Urinary bladder (tissue), 4 donors: ENCODE measurements around the gene NAA60. TPM values are rescaled to one million over a fixed set of nuclear protein-coding genes. Genes with fewer than 3 reads are reported as not detected.
A peak's percentile ranks its signal among the peaks of the same experiment; 100 is the strongest.
"Not testable (repeated sequence)": the region's sequence is repeated elsewhere in the genome, so short reads cannot be mapped to it uniquely, and the experiment has no call there.

Experiments used
- DNase-seq: peaks from one replicate; pipeline ENCODE4 v3.0.0-alpha.2; 2015; ENCODE audit errors: extremely low spot score
- H3K27ac ChIP-seq: one replicate; pipeline ENCODE4 v1.5.1; 2013; ENCODE audit warnings: low read depth, mild to moderate bottlenecking, moderate library complexity
- H3K36me3 ChIP-seq: one replicate; pipeline ENCODE4 v1.6.1; 2013; ENCODE audit warnings: mild to moderate bottlenecking, moderate library complexity; ENCODE audit not compliant: insufficient read depth
- H3K4me1 ChIP-seq: one replicate; pipeline ENCODE4 v1.6.1; 2013; ENCODE audit warnings: mild to moderate bottlenecking, moderate library complexity; ENCODE audit not compliant: insufficient read depth
- H3K4me3 ChIP-seq: one replicate; pipeline ENCODE4 v1.5.1; 2013; ENCODE audit warnings: low read depth, low read length
- WGBS: extraction: QIAGEN DNeasy Blood & Tissue Kit; methylation state at CpG from one replicate; pipeline ENCODE4 v1.1.7; 2013; 5-methylcytosine and 5-hydroxymethylcytosine counted together
- polyA plus RNA-seq: library from polyadenylated mRNA; stranded (reverse); fragments of 200-250 nt; gene quantifications from one replicate; pipeline ENCODE4 v1.2.3, GENCODE V29; 2013
- total RNA-seq: library from RNA; depleted of rRNA; stranded (reverse); fragments of >200 nt; gene quantifications from one replicate; pipeline ENCODE4 v1.2.3, GENCODE V29; 2014
- donor health status: healthy with polysubstance abuse.
- donor health status: healthy.

Gene NAA60
- total and polyA plus RNA-seq, 2 donors: 15.8 to 47.1 TPM

GRCh38 chr16:3518986-3519348 lies 75.5 kb downstream of the NAA60 start:
- Histone ChIP-seq H3K4me3 (no peak overlapping the region), H3K36me3 (peaks cover 2% of the 10 kb centered on the region), H3K27ac (no peak overlapping the region), H3K4me1 (no peaks in the 10 kb centered on the region)
- DNase-seq: no peak
- 94% methylated on average over 8 of the region's 8 CpGs for WGBS

- Histone ChIP-seq H3K27ac (no peak overlapping the region), H3K4me1 (no peaks in the 10 kb centered on the region), H3K36me3 (peaks cover 2% of the 10 kb centered on the region), H3K4me3 (no peak overlapping the region)
- 98% methylated on average over 2 of the region's 2 CpGs for WGBS
- no peak for DNase-seq
These were observed 76.1 kb downstream of the NAA60 start for GRCh38 chr16:3519581-3519980.

GRCh38 chr16:3520413-3520812 lies 76.9 kb downstream of the NAA60 start:
- 34% methylated on average over 4 of the region's 4 CpGs for WGBS
- Histone ChIP-seq H3K4me3 (no peak overlapping the region), H3K36me3 (peaks cover 2% of the 10 kb centered on the region), H3K4me1 (no peaks in the 10 kb centered on the region), H3K27ac (no peak overlapping the region)
- peak; percentile 77 for DNase-seq

GRCh38 chr16:3520841-3521240 lies 77.4 kb downstream of the NAA60 start:
- Histone ChIP-seq H3K36me3 (peaks cover 2% of the 10 kb centered on the region), H3K4me1 (no peaks in the 10 kb centered on the region), H3K4me3 (no peak overlapping the region), H3K27ac (no peak overlapping the region)
- no peak for DNase-seq
- 37% methylated on average over 8 of the region's 8 CpGs for WGBS

GRCh38 chr16:3523281-3523680 lies 79.8 kb downstream of the NAA60 start:
- DNase-seq: no peak
- WGBS: 96% methylated on average over 3 of the region's 3 CpGs
- peaks cover 2% of the 10 kb centered on the region for H3K36me3 ChIP-seq

GRCh38 chr16:3525951-3526350 lies 82.5 kb downstream of the NAA60 start:
- no peak overlapping the region for H3K27ac ChIP-seq
- no peaks in the 10 kb centered on the region for H3K4me1 ChIP-seq
- WGBS: 89% methylated on average over 5 of the region's 5 CpGs
- no peak for DNase-seq
- no peaks in the 10 kb centered on the region for H3K36me3 ChIP-seq
- no peak overlapping the region for H3K4me3 ChIP-seq

More at GRCh38 chr16:3523281-3523680, 79.8 kb downstream of the NAA60 start:
- Histone ChIP-seq H3K4me1 (no peaks in the 10 kb centered on the region), H3K4me3 (no peak overlapping the region), H3K27ac (no peak overlapping the region)

GRCh38 chr16:3527216-3527829 lies 83.8 kb downstream of the NAA60 start:
- WGBS: 72% methylated on average over 12 of the region's 12 CpGs
- not testable (repeated sequence) for DNase-seq, H3K27ac ChIP-seq, H3K4me1 ChIP-seq, H3K4me3 ChIP-seq, H3K36me3 ChIP-seq

GRCh38 chr16:3528406-3528805 lies 84.9 kb downstream of the NAA60 start:
- WGBS: 95% methylated on average over 2 of the region's 2 CpGs
- H3K36me3 ChIP-seq: peaks cover 5% of the 10 kb centered on the region

GRCh38 chr16:3529175-3529574 lies 85.7 kb downstream of the NAA60 start:
- H3K4me3 ChIP-seq: no peak overlapping the region
- H3K27ac ChIP-seq: no peak overlapping the region
- DNase-seq: no peak
- H3K4me1 ChIP-seq: no peaks in the 10 kb centered on the region
- peaks cover 5% of the 10 kb centered on the region for H3K36me3 ChIP-seq

More at GRCh38 chr16:3528406-3528805, 84.9 kb downstream of the NAA60 start:
- Histone ChIP-seq H3K4me1 (no peaks in the 10 kb centered on the region), H3K4me3 (no peak overlapping the region), H3K27ac (no peak overlapping the region)
- no peak for DNase-seq

GRCh38 chr16:3530371-3530914 lies 87.0 kb downstream of the NAA60 start:
- Histone ChIP-seq H3K4me1 (no peaks in the 10 kb centered on the region), H3K36me3 (peaks cover 5% of the 10 kb centered on the region), H3K4me3 (no peak overlapping the region), H3K27ac (no peak overlapping the region)
- 97% methylated on average over 12 of the region's 12 CpGs for WGBS
- no peak for DNase-seq

- no peak overlapping the region for H3K27ac ChIP-seq
- no peak overlapping the region for H3K4me3 ChIP-seq
- 91% methylated on average over 12 of the region's 12 CpGs for WGBS
- H3K4me1 ChIP-seq: no peaks in the 10 kb centered on the region
- DNase-seq: no peak
- H3K36me3 ChIP-seq: peaks cover 5% of the 10 kb centered on the region
These were observed 89.3 kb downstream of the NAA60 start for GRCh38 chr16:3532741-3533140.

- no peak overlapping the region for H3K27ac ChIP-seq
- no peak for DNase-seq
- WGBS: 94% methylated on average over 10 of the region's 10 CpGs
- H3K36me3 ChIP-seq: peaks cover 5% of the 10 kb centered on the region
- no peak overlapping the region for H3K4me3 ChIP-seq
- H3K4me1 ChIP-seq: no peaks in the 10 kb centered on the region
These were observed 90.6 kb downstream of the NAA60 start for GRCh38 chr16:3534126-3534525.

GRCh38 chr16:3536271-3536731 lies 92.8 kb downstream of the NAA60 start:
- WGBS: 48% methylated on average over 3 of the region's 3 CpGs
- no peak overlapping the region for H3K27ac ChIP-seq
- peaks cover 5% of the 10 kb centered on the region for H3K36me3 ChIP-seq

More at GRCh38 chr16:3536271-3536731, 92.8 kb downstream of the NAA60 start:
- H3K4me3 ChIP-seq: no peak overlapping the region
- DNase-seq: no peak
- H3K4me1 ChIP-seq: no peaks in the 10 kb centered on the region
